Right lung (tissue), 5 donors: Measurements from ENCODE around the gene CELF2. TPM values are rescaled to one million over a fixed set of nuclear protein-coding genes. Genes with fewer than 3 reads are reported as not detected.

Experiments
- DNase-seq, 2 donors: peaks; one replicate each; pipeline ENCODE4 v3.0.0-alpha.2; 2013
- polyA plus RNA-seq, 5 donors: library from polyadenylated mRNA; unstranded; fragments of 120-200 nt; gene quantifications; one replicate each; pipeline versions ENCODE4 v1.2.1 to v1.2.3, GENCODE V29; 2013; ENCODE audit warnings: inconsistent platforms in 1 of 5, low replicate concordance in 1 of 5; ENCODE audit not compliant: insufficient read length in 5 of 5, insufficient read depth in 1 of 5

Gene CELF2
- polyA plus RNA-seq, 5 donors, result 40.6 to 73.4 (median 59.8) TPM

DNA sequence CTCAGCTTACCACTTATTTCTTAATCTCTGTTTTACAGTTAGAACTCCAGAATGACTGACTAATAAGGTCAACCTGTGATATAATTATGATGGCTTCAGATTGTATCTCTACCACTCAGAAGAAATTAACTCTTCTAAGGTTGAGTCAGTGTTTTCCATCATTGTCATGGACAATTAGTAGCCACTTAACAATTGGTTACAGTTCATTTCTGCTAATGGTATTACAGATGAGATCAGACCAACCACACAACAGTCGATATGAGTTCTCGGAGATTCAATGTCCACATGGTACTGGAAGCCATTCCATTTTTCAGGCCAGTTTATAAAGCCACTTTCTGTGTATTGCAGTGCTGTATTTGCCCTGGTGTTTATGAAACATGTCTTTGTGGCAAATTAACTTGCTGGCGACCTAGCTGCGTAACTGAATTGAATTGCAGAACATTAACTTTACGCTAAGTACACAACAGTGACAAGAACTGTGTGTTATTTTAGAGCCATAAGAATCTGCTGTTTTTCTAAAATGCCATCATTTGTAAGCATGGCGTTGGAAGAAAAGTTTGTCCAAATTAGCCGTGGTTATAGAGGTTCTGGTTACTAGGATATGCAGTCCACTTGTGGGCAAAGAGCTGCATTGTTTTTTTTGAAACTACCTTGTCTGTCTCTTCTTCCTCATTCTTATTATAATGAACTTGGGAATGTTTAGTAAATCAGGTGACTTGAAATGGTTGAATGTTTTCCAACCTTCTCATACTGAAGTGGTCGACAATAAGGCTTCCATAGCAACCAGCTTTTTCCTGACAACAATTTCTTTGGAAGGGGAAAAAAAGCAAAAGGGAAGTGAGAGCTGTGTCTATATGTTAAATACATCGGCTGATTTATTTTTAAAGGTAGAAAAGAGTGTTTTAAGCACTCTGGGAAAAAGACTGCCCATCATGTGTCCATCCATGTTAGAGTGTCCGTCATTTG lies 76.4 kb downstream of the CELF2 start:
- DNase-seq, result no peak

DNA sequence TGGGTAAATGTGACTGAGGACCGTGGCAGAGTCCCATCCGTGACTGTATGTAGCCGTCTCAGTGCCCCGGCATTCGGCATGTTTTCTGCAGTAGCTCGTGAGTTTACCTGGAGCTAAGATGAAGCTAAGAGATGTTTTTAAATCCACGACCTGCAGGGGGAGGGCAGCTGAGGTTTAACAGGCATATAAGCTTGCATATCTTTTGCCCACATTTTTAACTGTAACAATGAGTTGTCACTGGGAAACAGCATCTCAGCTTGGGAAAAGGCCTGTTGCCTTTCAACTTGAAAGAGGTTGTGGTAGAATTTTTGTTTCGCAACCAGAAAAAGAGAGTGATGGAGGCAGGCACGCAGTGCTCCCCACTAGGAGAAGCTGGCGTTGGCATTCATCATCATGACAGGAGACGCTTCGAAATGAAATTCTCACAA lies 77.7 kb downstream of the CELF2 start:
- no peak for DNase-seq

DNA sequence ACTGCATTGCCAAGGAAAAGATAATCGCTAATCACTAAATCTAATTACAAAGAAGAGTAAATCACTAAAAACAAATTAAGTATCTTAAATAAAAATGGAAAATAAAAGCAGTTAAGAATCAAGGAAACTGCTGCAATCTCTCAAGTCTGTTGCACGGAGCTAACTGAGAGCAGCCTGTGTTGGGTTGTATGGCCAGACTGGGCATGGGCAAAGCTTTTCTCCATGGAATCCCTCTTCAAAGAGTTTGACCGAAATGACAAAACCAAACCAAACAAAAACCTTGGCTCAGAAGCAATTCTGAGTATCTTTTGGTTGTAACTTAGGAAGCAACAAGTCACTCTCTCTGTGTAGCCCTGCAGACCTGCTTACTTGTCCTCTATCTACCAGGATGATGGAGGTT lies 78.8 kb downstream of the CELF2 start:
- DNase-seq, result no peak

DNA sequence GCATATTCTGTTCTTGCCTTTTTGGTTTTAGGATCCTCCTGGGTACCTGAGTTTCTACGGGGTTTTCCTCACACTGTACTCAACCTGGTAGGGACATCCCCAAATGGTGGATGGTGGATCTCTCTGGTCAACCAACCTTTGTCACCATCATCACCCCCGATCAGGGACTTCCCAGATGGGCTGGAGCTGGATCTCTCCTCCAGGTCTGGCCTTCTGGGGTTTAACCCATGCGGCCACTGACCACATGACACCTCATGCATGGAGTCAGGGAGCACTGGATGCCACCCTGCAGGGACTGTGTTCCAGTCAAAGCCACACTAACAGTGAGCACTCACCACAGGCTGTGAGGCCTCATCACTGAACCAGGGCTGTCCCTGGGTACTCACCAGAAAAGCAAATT lies 80.0 kb downstream of the CELF2 start:
- DNase-seq, result no peak

DNA sequence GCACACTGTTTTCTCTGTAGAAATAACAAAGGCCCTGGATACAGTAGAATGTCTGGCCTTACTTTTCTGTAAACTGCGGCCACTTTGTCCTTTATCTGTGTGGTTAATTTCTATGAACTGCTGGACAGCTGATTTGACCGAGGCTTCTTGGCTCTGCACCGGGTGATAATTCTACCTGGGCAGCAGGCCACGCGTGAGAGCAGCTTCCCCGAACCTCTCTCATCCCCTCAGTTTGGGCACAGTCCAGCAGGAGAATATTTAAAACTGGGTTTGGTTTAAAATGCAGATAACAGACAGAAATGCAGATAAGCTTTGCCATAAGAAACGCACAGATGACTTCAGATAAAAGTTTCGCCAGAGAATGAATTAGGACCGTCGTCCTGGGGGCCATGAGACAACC lies 81.0 kb downstream of the CELF2 start:
- no peak for DNase-seq

- DNase-seq, result no peak
Measured at GRCh38 chr10:11104772-11105675, 87.4 kb downstream of the CELF2 start.

GRCh38 chr10:11105676-11106004 lies 88.0 kb downstream of the CELF2 start:
- DNase-seq, result no peak

- no peak for DNase-seq
Measured at GRCh38 chr10:11106621-11107374, 89.1 kb downstream of the CELF2 start.

GRCh38 chr10:11107948-11108347 lies 90.3 kb downstream of the CELF2 start:
- no peak for DNase-seq

DNA sequence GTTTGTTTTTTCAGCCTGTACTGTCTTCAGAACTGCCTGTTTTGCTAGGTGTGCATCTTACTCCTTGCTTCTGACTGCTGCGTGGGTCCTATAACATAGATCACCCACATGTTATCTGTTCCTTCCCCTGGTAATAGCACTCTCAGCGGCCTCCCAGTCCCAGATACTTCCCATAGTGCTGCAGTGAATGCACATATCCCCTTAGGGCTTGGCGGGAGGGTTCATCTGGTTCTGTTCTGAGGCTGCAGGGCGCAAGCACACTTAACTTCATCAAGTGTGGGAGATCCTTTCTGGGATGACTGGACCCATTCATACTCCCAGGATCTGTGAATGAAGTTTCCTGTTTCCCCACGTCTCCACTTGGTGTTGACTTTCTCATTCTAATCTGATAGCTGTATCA lies 90.7 kb downstream of the CELF2 start:
- DNase-seq, result no peak

- DNase-seq, result no peak
Measured at GRCh38 chr10:11109590-11109989, 91.9 kb downstream of the CELF2 start.

DNA sequence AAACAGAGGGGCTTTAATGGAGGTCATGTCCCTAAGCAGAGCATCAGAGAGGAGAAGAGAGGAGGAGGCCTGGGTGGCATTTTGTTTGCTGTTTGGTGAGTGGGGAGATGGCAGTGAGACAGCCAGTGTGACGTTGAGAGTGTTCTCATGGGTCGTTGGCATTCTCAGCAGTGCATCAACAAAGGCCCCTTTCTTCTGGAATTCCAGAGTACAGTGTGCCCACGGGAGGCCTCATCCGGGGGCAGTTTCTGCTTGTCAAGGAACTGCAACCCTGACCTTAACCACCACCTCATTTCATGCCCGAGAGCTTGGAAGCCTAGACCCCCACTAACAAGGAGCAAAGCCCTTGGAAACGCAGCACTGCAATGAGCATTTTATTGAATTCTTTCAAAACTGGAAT lies 92.9 kb downstream of the CELF2 start:
- DNase-seq, result no peak

DNA sequence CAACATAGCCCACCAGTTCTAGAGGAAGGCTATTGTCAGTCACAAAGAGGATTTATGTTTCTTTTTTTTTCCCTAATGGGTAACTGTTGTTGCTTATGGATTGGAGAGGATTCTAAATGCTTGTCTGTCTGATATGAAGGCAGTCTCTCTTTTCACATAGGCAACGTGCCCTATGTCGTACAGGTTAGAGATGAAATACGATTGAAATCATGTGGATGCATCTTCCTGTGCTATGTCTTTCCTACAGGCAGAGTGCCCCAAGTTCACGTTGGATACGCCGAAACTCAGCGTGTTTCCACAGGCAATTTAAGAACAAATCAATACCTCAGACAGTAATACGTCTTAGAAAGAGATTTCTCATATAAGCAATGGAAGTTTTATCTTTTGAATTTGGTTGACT lies 93.8 kb downstream of the CELF2 start:
- no peak for DNase-seq

DNA sequence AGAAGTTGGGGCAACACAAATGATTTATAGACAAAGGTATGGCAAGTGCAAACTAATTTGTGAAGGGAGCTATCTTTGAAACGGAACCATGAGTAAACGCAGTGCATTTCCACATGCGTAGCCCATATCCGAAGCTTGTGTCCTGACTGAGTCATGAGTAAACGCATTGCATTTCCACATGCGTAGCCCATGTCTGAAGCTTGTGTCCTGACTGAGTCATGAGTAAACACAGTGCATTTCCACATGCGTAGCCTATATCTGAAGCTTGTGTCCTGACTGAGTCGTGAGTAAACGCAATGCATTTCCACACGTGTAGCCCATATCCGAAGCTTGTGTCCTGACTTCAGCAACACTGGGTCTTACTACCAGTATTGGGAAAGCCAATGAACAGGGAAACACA lies 95.0 kb downstream of the CELF2 start:
- no peak for DNase-seq

DNA sequence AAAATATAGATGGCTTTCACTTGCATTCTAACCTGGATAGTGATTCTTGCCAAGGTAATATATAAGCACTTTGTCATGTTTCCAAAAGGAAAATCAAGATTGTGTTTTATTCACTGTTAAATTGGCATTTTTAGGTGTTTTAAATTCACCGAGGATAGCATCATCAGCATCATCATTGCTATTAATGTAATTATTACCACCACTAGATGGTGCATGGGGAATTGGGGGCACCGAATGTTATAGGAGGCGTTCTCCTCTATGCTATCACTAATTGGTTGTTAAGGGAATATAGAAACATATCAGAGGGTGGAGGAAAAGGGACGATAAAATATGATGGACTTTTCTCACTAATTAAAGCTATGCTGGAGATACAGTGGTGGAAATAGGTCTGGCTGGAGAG lies 95.5 kb downstream of the CELF2 start:
- DNase-seq, result no peak

GRCh38 chr10:11114269-11114668 lies 96.6 kb downstream of the CELF2 start:
- no peak for DNase-seq

GRCh38 chr10:11115337-11115736 lies 97.7 kb downstream of the CELF2 start:
- no peak for DNase-seq

GRCh38 chr10:11116361-11116760 lies 98.7 kb downstream of the CELF2 start:
- no peak for DNase-seq

DNA sequence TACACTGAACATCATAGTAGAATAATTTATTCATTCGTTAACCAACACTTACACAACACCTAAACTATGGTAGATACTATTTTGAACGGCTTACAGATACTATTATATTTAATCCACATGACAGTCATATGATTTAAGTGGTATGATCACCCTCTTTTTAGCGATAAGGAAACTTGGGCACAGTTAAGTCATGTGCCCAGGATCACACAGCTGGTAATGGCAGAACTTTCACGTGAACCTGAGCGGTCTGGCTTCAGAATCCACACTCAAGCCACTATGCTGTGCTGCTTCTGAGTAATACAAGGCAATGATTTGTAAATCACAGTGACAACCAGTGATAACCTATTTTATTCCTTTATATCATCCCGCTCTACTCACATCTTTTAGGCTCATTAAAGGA lies 99.1 kb downstream of the CELF2 start:
- no peak for DNase-seq

DNA sequence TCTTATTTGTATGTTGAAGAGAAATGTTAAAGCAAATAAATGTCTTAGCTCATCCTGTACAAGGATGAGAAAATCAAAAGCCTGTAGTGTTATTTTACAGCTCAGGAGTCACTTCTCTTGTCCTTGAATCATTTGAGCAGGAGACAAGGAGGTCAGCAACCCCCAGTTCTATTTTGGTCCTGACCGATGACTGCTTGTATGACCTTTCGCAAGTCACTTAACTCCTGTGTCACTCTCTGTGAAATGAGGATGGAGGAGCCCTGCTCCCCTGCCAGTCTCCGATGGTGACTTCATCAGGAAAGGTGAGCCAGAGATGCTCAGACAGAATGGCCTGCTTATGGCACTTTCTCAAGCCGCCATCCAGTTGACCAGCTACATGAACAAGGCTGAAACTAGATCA lies 101.0 kb downstream of the CELF2 start:
- no peak for DNase-seq

- DNase-seq, result no peak
Measured at GRCh38 chr10:11119843-11120242, 102.2 kb downstream of the CELF2 start.

DNA sequence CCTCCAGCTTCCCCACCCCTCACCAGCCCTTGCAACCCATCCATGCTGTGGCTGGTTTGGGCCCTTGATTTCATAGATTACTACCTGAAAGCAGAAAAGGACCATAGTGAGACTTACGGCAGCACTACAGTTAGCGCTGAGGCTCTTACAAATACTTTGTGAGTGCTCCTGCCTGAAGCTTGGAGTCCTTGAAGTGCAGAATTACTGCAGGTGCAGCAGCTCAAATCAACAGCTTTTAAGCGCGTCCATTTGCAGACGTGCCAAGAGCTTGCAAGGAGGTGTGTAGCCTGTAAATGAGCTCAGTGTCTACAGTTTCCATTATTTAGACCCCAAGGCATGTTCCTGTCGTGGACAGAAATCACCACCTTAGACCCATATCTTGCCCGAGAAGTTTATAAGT lies 103.0 kb downstream of the CELF2 start:
- DNase-seq, result no peak
